Astrocyte (in vitro differentiated cells and primary cell): ENCODE results near the gene LDB3.

Experiments
- EZH2 ChIP-seq: IDR thresholded peaks from 2 replicates; pipeline ENCODE4 v1.6.1; 2012; ENCODE audit warnings: mild to moderate bottlenecking, low read length, inconsistent platforms; ENCODE audit not compliant: insufficient read depth
- TF ChIP-seq, protein P1 (sequence below): IDR thresholded peaks from 2 replicates; pipeline ENCODE4 v1.5.1; 2011; ENCODE audit warnings: low read depth, mild to moderate bottlenecking, inconsistent platforms, low read length, moderate library complexity; ENCODE audit not compliant: insufficient read depth

DNA sequence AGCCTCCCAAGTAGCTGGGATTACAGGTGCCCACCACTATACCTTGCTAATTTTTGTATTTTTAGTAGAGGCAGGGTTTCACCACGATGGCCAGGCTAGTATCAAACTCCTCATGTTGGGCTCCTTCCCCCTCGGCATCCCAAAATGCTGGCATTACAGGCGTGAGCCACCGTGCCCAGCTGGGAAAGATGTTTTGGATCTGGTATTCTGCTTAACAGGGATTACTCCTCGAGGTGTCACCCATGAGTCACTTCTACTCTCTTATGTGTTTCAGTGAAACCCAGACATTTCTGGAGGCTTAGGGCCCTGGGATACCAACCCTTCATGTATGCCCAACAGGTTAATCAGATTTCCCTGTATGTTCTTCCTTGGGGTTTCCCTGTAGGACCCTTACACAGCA is 25.8 kb upstream of the LDB3 start:
- TF ChIP-seq EZH2, result no peak
- TF ChIP-seq, protein P1, sequence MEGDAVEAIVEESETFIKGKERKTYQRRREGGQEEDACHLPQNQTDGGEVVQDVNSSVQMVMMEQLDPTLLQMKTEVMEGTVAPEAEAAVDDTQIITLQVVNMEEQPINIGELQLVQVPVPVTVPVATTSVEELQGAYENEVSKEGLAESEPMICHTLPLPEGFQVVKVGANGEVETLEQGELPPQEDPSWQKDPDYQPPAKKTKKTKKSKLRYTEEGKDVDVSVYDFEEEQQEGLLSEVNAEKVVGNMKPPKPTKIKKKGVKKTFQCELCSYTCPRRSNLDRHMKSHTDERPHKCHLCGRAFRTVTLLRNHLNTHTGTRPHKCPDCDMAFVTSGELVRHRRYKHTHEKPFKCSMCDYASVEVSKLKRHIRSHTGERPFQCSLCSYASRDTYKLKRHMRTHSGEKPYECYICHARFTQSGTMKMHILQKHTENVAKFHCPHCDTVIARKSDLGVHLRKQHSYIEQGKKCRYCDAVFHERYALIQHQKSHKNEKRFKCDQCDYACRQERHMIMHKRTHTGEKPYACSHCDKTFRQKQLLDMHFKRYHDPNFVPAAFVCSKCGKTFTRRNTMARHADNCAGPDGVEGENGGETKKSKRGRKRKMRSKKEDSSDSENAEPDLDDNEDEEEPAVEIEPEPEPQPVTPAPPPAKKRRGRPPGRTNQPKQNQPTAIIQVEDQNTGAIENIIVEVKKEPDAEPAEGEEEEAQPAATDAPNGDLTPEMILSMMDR, result no peak
